SK-N-SH treated with all-trans-retinoic acid at 6 μM for 48 hours (cell line): ENCODE data around the gene FSIP1.
A peak's percentile ranks its signal among the peaks of the same experiment; 100 is the strongest.

Source experiments
- ATAC-seq: fragments of 200-7000 bp; cut with Tn5 transposase; 3 replicates; pipeline ENCODE4 v1.9.1; 2020; ENCODE audit warnings: mild to moderate bottlenecking, moderate library complexity
- ARNTL ChIP-seq: fragments of 450-650 bp; formaldehyde crosslinking; IDR thresholded peaks from 2 replicates; pipeline ENCODE4 v1.5.0; 2020; ENCODE audit warnings: low read depth, mild to moderate bottlenecking, moderate library complexity, borderline replicate concordance
- BACH2 ChIP-seq: fragments of 250-450 bp; sonication (Bioruptor Pico); IDR thresholded peaks from 2 replicates; pipeline ENCODE4 v1.9.0; 2021; ENCODE audit warnings: mild to moderate bottlenecking, borderline replicate concordance
- CREB5 ChIP-seq: fragments of 250-450 bp; sonication (Bioruptor Pico); IDR thresholded peaks from 2 replicates; pipeline ENCODE4 v1.5.1; 2020; ENCODE audit warnings: low read depth, mild to moderate bottlenecking, moderate library complexity
- CSDC2 ChIP-seq: fragments of 250-450 bp; sonication (Bioruptor Pico); IDR thresholded peaks from 2 replicates; pipeline ENCODE4 v1.5.0; 2020; ENCODE audit warnings: mild to moderate bottlenecking, moderate library complexity
- CSRNP3 ChIP-seq: fragments of 250-450 bp; sonication (Bioruptor Pico); IDR thresholded peaks from 2 replicates; pipeline ENCODE4 v1.5.1; 2021; ENCODE audit warnings: mild to moderate bottlenecking, moderate library complexity
- GLIS3 ChIP-seq: fragments of 250-450 bp; sonication (Bioruptor Pico); IDR thresholded peaks from 2 replicates; pipeline ENCODE4 v1.5.0; 2020; ENCODE audit warnings: mild to moderate bottlenecking, moderate library complexity
- ISL1 ChIP-seq: fragments of 250-450 bp; sonication (Bioruptor Pico); IDR thresholded peaks from 2 replicates; pipeline ENCODE4 v2.1.2; 2022; ENCODE audit warnings: mild to moderate bottlenecking, moderate library complexity
- OSR1 ChIP-seq: fragments of 250-450 bp; sonication (Bioruptor Pico); IDR thresholded peaks from 2 replicates; pipeline ENCODE4 v1.8.0; 2022; ENCODE audit warnings: moderate library complexity, mild to moderate bottlenecking, inconsistent platforms
- PATZ1 ChIP-seq: fragments of 250-450 bp; sonication (Bioruptor Pico); IDR thresholded peaks from 2 replicates; pipeline ENCODE4 v1.8.0; 2020; ENCODE audit warnings: mild to moderate bottlenecking, moderate library complexity, borderline replicate concordance
- POU6F1 ChIP-seq: fragments of 250-450 bp; sonication (Bioruptor Pico); IDR thresholded peaks from 2 replicates; pipeline ENCODE4 v1.8.0; 2021; ENCODE audit warnings: low read depth, mild to moderate bottlenecking, moderate library complexity, borderline replicate concordance
- PPARA ChIP-seq: fragments of 250-450 bp; sonication (Bioruptor Pico); IDR thresholded peaks from 2 replicates; pipeline ENCODE4 v1.5.0; 2020; ENCODE audit warnings: mild to moderate bottlenecking, borderline replicate concordance
- RARB ChIP-seq: fragments of 250-450 bp; sonication (Bioruptor Pico); IDR thresholded peaks from 2 replicates; pipeline ENCODE4 v1.8.0; 2021; ENCODE audit warnings: mild to moderate bottlenecking, moderate library complexity
- SNAI2 ChIP-seq: fragments of 250-450 bp; sonication (Bioruptor Pico); IDR thresholded peaks from 2 replicates; pipeline ENCODE4 v1.5.0; 2020; ENCODE audit warnings: mild to moderate bottlenecking, moderate library complexity
- TCF4 ChIP-seq: fragments of 250-450 bp; sonication (Bioruptor Pico); IDR thresholded peaks from 2 replicates; pipeline ENCODE4 v1.8.0; 2021; ENCODE audit warnings: mild to moderate bottlenecking, moderate library complexity, borderline replicate concordance
- TOX ChIP-seq: fragments of 250-450 bp; sonication (Bioruptor Pico); IDR thresholded peaks from 2 replicates; pipeline ENCODE4 v1.8.0; 2021; ENCODE audit warnings: mild to moderate bottlenecking, moderate library complexity, borderline replicate concordance
- ZC3H10 ChIP-seq: fragments of 250-450 bp; sonication (Bioruptor Pico); IDR thresholded peaks from 2 replicates; pipeline ENCODE4 v1.5.1; 2021; ENCODE audit warnings: mild to moderate bottlenecking, moderate library complexity
- ZFP3 ChIP-seq: fragments of 250-450 bp; sonication (Bioruptor Pico); IDR thresholded peaks from 2 replicates; pipeline ENCODE4 v1.5.0; 2020; ENCODE audit warnings: mild to moderate bottlenecking, moderate library complexity
- ZFP30 ChIP-seq: fragments of 450-650 bp; formaldehyde crosslinking; IDR thresholded peaks from 2 replicates; pipeline ENCODE4 v1.5.0; 2022; ENCODE audit warnings: mild to moderate bottlenecking, moderate library complexity
- ZNF565 ChIP-seq: fragments of 450-650 bp; formaldehyde crosslinking; conservative IDR thresholded peaks from 2 replicates; pipeline ENCODE4 v1.5.0; 2020; ENCODE audit warnings: low read depth, mild to moderate bottlenecking, moderate library complexity
- ZNF70 ChIP-seq: fragments of 450-650 bp; formaldehyde crosslinking; IDR thresholded peaks from 2 replicates; pipeline ENCODE4 v1.5.0; 2020; ENCODE audit warnings: mild to moderate bottlenecking, moderate library complexity
- ZNF8 ChIP-seq: fragments of 450-650 bp; formaldehyde crosslinking; IDR thresholded peaks from 2 replicates; pipeline ENCODE4 v1.5.0; 2020; ENCODE audit warnings: mild to moderate bottlenecking, moderate library complexity

The FSIP1 gene

GRCh38 chr15:39783244-39783820 is 691 bp upstream of the FSIP1 start:
- TF ChIP-seq RARB (CRISPR knock-in tag) = no peak
- no peak for TF ChIP-seq ZNF565 (CRISPR knock-in tag)
- no peak for TF ChIP-seq POU6F1 (CRISPR knock-in tag)
- TF ChIP-seq CREB5 (CRISPR knock-in tag) = no peak
- TF ChIP-seq ISL1 (CRISPR knock-in tag) = no peak
- no peak for TF ChIP-seq ZC3H10 (CRISPR knock-in tag)
- no peak for TF ChIP-seq CSRNP3 (CRISPR knock-in tag)
- no peak for TF ChIP-seq PATZ1 (CRISPR knock-in tag)
- no peak for TF ChIP-seq PPARA
- TF ChIP-seq TOX = no peak
- TF ChIP-seq OSR1 (CRISPR knock-in tag) = no peak
- TF ChIP-seq BACH2 (CRISPR knock-in tag) = no peak
- TF ChIP-seq ZFP3 (CRISPR knock-in tag) = no peak
- no peak for TF ChIP-seq CSDC2 (CRISPR knock-in tag)
- no peak for TF ChIP-seq TCF4 (CRISPR knock-in tag)
- no peak for TF ChIP-seq ZNF8 (CRISPR knock-in tag)
- no peak for TF ChIP-seq GLIS3 (CRISPR knock-in tag)
- peak; percentile 18 for ATAC-seq

GRCh38 chr15:39781967-39782302 is 706 bp downstream of the FSIP1 start:
- ATAC-seq = no peak
- TF ChIP-seq PATZ1 (CRISPR knock-in tag) (no peak), ZNF565 (CRISPR knock-in tag) (no peak), ISL1 (CRISPR knock-in tag) (no peak), RARB (CRISPR knock-in tag) (no peak), OSR1 (CRISPR knock-in tag) (no peak), CSRNP3 (CRISPR knock-in tag) (no peak), TOX (no peak), CSDC2 (CRISPR knock-in tag) (no peak), SNAI2 (CRISPR knock-in tag) (no peak), CREB5 (CRISPR knock-in tag) (no peak), ZFP3 (CRISPR knock-in tag) (no peak), ARNTL (CRISPR knock-in tag) (no peak), ZNF70 (CRISPR knock-in tag) (no peak), ZFP30 (CRISPR knock-in tag) (no peak), ZC3H10 (CRISPR knock-in tag) (no peak)
